Stimulated activated naive CD4-positive, alpha-beta T cell treated with Interleukin-2 at 50 U/mL for 16 hours (primary cell): Measurements from ENCODE around the gene PRR3.
"Not testable (repeated sequence)": the region's sequence is repeated elsewhere in the genome, so short reads cannot be mapped to it uniquely, and the experiment has no call there.

Source experiments
- DNase-seq: peaks from one replicate; lab custom pipeline; 2025; lab: John Stamatoyannopoulos, UW

PRR3 gene, protein sequence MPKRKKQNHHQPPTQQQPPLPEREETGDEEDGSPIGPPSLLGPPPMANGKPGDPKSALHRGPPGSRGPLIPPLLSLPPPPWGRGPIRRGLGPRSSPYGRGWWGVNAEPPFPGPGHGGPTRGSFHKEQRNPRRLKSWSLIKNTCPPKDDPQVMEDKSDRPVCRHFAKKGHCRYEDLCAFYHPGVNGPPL

DNA sequence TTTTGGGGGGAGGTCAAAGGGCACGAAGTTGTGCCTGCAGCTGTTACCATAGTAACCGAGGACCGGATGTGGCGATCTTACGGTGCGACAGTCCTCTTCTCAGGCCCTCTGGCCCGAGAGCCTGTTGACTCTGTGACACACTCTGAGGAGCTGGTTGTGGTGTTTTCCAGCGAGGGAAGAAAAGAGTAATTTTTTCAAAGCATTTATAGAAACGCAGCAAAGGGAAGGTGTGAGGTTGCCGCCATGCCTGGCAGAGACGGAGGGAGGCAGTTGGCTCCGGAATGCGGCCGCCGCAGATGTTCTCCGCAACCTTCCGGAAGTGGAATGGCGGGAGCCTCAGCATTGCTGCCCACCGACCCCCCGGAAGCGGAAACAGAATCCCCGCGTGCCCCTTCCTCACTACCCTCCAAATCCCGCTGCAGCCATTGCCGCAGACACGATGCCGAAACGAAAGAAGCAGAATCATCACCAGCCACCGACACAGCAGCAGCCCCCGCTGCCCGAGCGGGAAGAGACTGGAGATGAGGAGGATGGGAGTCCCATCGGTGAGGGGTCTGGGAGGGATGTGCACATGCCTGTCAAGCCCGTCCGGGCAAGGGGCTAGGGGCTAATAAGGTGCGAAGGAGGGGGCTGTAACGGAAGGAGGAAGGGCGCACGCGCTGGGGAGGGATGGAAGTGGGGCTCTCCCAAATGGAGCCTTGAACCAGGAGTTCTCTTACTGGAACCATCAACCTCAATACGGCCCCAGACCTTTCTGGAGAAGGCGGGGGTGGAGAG is at the start of gene PRR3:
Gene PRR3, plus strand, starts transcription at position 390 of the 777 bp plus-strand sequence. Its CDS starts 50 bp downstream, at position 440.
- peak; percentile 85 for DNase-seq

DNA sequence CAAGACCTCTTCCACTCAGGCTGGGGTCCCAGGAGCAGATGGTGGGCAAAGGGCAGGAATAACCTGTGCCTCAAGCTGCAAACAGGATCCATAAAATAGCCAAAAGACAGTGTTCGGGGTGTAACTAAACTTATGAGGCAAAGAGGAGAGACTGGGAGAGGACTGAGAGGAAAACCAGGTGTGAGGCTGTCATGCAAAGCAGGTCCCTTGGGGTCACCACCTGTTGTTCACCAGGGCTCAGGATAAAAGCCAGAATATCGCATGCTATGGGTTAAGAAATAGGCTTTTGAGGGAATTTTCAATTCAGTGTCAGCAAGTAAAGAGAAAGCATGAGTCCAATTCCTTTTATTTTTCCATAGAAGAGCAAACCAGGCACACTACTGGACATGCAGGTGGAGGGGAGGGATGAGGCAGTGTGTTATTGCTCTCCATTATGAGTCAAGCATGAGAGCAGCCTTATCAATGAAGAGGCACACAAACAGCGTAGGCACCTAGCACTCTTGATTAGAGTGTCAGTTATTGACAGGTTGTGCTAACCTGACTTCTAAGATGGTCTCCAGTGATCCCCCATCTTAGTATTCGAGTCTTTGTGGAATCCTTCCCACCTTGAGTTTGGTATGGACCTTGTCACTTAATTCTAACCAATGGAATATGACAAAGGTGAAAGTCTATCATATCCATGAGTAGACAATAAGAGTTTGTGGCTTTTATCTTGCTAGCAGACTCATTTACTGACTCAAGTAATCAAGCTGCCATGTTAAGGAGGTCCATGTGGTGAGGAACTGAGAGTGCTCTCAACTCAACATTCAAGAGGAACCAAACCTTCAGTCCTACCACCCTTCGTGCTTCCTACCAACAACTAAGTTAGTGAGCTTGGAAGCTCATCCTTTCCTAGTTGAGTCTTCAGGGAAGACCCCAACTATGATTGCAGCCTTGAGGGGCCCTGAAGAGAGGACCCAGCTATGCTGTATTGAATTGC is 49.0 kb upstream of the PRR3 start:
- no peak for DNase-seq

DNA sequence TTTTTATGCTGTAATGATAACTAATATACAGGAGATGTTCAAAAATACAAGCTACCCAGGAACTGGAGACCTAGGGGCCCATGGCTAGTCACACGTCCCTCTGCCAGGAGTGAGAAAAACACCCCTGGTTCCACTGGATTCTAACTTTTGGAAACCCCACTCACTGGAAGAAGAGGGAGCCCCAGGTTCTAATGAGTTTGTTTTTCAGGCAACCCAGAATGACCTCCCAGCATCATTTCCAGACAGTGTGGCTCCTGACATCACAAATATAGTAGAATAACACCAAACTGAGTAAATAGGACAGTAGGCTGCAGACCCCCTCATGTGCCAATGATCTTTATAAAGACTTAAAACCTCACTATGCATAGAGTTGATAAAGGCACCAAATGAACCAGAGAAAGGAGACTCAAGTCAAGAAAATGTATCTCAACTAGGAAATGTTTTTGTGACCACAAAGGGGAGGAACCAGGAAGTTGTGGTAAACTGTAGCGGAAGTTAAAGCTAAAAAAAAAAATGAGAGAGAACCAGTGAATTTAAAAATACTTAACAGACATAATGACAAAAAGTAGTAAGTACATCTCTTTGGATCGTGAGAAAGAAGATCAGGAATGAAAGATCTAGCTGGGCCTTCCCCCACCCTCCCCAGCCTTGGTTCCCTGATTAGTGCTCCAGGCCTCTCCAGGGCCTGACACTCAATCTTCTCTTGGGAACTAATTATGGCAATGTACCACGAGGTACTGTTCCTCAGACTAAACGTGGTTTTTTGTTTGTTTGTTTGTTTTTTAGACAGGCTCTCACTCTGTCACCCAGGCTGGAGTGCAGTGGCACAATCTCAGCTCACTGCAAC is 48.0 kb upstream of the PRR3 start:
- DNase-seq: no peak

DNA sequence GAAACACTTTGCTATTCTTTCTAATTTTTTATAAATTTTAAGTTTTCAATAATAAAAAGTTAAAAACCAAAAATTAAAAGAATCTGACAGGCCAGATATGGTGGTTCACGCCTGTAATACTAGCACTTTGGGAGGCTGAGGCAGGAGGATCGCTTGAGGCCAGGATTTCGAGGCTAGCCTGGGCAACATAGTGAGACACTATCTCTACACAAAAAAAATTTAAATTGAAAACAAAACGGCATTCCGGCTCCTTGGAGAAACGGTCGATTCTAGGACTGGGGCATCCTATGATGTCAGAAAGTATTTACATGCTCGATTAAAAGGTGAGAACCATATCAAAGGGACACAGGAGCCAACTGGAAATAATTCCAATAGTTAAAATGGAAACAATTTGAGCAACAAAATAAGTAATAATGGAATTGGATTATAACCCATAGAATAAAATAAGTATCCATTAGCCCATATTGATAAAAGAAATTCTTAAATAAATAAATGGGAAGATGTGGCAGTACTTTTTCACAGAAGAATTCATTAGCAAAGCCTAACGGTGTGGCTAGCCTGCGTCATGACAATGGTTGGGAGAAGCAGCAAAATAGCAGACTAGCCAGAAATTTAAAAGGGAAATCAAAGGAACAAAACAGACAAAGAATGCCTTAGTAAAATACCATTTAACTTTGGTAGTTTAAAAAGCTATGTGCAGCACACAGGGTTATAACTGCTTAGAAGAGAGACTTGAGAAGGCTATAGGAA is 46.5 kb upstream of the PRR3 start:
- no peak for DNase-seq

DNA sequence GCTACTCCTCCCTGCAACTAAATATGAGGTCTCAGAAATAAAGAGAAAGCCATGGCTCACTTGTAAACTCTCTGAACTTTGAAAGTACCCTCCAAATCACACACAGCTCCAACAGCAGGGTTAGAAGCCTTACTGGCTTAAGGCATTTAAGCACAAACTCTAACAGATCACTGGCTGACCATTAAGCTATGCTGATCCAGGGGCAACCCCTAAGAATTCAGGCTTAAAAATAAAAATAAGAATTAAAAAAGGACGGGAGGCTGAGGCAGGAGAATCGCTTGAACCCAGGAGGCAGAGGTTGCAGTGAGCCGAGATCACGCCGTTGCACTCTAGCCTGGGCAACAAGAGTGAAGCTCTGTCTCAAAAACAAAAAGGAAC is 45.9 kb upstream of the PRR3 start:
- DNase-seq: no peak

DNA sequence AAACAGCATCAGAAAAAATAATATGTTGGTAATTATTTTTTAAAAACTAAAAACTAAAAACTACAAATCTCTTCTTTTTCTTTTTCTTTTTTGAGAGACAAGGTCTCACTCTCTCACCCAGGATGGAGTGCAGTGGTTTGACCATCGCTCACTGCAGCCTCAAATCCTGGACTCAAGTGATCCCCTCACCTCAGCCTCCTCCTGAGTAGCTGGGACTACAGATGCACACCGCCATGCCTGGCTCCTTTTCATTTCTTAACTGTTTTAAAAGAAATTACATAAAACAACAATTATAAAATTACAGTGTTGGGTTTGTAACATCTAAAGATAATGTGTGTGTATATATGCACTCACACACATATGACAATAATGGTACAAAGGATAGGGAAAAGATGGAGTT is 43.6 kb upstream of the PRR3 start:
- DNase-seq: no peak

DNA sequence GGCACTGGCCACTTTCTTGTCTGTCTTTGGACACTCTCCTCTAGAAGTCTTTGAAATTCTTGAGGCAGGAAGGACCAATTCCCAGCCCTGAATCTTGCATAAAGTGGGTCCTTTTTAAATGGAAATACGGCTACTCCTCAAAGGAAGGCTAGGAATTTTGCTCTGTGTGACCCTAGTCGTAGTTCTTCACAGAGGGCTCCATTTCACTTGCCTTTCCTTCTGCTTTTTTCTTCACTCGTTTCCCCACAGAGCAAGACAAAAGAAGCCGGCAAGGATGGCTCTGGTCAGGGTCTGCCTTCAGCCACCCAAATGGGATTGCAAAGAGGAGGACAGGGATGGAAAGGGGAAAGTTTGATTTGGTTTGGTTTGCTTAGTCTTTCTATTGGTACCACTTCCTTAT is 42.0 kb upstream of the PRR3 start:
- DNase-seq: no peak

DNA sequence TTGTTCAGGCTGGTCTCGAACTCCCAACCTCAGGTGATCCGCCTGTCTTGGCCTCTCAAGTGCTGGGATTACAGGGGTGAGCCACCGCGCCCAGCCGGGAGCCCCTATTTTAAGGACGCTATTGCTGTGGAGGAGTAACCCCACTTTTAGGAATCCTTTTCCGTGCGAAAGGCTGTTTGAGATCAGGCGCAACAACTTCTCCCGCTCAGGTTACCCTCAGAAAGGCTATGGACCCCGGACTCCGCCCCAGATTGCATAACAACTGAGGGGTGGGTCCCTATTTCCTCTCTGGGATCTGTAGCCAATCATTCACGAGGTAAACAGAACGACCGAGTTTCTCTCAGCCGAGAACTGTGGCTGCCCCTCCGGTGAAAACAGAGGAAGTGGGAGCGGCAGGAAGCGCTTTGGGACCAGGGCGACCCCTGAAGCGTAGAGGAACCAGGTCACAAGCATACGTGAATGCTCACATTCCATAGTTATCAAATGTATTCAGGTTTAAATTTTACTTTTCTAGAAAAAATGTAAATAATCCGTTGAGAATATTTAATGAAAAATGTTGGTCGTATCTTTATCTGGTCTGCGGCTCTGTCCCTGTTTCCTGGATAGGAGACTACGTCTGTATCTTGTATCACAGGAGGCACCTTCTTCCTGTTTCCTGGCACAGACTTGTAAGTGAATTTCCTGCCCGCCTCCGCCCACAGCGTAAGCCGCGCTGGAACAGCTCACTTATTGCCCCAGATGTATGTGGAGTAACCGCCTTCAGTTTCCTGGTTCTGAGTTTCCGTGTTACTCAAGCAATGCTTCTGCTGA is 40.9 kb upstream of the PRR3 start:
- peak; percentile 94 for DNase-seq

DNA sequence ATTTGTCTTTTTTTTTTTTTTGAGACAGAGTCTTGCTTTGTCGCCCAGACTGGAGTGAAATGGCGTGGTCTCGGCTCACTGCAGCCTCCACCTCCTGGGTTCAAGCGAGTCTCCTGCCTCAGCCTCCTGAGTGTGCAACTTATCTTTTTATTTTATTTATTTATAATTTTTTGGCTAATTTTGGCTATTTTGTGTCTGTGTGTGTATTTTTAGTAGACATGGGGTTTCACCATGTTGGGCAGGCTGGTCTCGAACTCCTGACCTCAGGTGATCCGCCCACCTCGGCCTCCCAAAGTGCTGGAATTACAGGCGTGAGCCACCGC is 40.4 kb upstream of the PRR3 start:
- not testable (repeated sequence) for DNase-seq

DNA sequence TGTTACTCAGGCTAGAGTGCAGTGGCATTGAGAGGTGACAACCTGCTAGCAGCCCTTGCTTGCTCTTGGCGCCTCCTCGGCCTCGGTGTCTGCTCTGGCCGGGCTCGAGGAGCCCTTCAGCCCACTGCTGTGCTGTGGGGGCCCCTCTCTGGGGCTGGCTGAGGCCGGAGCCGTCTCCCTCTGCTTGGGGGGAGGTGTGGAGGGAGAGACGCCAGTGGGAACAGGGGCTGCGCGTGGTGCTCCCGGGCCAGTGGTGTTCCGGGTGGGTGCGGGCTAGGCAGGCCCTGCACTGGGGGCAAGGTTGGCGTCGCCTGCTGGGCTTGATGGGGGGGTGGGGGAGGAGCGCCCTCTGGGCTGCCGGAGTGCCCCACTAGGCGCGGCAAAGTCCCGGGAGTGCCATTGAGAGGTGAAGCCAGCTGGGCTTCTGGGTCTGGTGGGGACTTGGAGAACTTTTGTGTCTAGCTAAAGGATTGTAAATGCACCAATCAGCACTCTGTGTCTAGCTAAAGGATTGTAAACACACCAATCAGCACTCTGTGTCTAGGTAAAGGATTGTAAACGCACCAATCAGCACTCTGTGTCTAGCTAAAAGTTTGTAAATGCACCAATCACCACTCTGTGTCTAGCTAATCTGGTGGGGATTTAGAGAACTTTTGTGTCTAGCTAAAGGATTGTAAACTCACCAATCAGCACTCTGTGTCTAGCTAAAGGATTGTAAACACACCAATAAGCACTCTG is 39.2 kb upstream of the PRR3 start:
- not testable (repeated sequence) for DNase-seq

DNA sequence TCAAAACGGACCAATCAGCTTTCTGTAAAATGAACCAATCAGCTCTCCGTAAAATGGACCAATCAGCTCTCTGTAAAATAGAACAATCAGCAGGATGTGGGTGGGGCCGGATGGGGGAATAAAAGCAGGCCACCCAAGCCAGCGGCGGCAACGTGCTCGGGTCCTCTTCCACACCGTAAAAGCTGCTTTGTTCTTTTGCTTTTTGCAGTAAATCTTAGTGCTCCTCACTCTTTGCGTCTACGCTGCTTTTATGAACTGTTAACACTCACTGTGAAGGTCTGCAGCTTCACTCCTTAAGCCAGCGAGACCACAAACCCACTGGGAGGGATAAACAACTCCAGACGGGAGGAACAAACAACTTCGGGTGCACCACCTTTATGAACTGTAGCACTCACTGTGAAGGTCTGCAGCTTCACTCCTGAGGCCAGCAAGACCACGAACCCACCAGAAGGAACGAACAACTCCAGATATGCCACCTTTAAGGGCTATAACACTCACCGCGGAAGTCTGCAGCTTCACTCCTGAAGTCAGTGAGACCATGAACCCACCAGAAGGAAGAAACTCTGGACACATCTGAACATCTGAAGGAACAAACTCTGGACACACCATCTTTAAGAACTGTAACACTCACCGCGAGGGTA is 38.5 kb upstream of the PRR3 start:
- not testable (repeated sequence) for DNase-seq

DNA sequence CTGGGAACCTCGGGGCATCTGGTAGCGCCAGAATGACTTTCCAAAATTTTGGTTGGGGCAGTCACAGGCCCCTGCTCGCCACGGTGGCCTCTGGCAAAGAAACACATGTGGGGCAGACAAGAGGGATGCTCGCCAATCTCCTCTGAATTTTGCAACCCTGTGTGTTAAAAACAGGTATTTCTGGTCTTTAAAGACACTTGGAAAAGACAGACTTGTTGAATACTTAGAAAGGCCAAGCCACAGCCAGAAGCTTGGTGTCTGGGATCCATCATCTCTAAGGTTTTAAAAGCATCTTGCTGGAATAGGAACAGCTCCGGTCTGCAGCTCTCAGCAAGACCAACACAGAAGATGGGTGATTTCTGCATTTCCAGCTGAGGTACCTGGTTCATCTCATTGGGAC is 36.6 kb upstream of the PRR3 start:
- DNase-seq: no peak

DNA sequence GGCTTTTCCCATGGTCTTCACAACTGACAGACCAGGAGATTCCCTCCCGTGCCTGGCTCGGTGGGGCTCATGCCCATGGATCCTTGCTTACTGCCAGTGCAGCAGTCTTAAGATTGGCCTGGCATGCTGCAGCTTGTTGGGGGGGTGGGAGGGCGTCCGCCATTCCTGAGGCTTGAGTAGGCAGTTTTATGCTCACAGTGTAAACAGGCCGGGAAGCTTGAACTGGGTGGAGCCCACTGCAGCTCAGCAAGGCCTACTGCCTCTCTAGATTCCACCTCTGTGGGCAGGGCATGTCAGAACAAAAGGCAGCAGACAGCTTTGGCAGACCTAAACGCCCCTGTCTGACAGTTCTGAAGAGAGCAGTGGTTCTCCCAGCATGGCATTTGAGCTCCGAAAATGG is 36.0 kb upstream of the PRR3 start:
- DNase-seq: not testable (repeated sequence)

DNA sequence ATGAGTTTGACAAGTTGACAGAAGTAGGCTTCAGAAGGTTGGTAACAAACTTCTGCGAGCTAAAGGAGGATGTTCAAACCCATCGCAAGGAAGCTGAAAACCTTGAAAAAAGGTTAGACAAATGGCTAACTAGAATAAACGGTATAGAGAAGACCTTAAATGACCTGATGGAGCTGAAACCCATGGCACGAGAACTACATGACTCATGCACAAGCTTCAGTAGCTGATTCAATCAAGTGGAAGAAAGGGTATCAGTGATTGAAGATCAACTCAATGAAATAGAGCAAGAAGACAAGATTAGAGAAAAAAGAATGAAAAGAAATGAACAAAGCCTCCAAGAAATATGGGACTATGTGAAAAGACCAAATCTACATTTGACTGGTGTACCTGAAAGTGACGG is 35.1 kb upstream of the PRR3 start:
- DNase-seq: not testable (repeated sequence)

DNA sequence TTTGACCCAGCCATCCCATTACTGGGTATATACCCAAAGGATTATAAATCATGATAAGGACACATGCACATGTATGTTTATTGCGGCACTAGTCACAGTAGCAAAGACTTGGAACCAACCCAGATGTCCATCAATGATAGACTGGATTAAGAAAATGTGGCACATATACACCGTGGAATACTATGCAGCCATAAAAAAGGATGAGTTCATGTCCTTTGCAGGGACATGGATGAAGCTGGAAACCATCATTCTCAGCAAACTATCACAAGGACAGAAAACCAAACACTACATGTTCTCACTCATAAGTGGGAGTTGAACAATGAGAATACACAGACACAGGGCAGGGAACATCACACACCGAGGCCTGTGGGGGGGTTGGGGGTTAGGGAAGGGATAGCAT is 30.7 kb upstream of the PRR3 start:
- DNase-seq: not testable (repeated sequence)

DNA sequence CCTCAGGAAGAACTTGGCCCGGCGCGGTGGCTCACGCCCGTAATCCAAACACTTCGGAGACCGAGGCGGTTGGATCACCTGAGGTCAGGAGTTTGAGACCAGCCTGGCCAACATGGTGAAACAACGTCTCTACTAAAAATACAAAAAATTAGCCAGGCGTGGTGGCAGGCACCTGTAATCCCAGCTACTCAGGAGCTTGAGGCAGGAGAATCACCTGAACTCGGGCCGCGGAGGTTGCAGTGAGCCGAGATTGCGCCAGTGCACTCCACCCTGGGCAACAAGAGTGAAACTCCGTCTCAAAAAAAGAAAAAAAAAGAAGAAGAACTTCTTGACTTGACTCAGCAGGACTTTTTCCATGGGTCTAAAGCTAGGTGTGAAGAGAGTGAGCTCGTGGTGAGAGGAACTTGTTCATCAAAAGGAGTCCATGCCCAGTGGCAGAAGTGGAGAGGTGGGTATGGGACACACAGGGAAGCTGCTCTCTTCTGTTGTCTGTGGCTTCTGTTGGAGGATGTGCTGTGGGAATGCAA is 27.7 kb upstream of the PRR3 start:
- DNase-seq: peak; percentile 55

DNA sequence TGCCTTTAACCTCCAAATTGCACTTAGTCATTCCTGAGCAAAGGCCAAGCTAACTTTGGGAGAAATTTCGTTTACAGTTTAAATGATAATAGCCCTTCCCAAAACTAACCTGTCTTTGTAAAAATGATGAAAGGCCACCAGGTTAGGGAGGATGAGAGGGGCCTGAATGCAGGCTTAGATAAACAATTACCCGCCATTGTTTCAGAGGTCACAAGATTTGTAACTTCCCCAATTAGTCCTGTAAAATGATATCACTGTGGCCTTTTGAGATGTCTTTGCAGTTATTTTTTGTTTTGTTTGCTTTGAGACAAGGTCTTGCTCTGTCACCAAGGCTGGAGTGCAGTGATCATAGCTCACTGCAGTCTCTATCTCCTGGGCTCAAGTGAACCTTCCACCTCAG is 27.1 kb upstream of the PRR3 start:
- no peak for DNase-seq

DNA sequence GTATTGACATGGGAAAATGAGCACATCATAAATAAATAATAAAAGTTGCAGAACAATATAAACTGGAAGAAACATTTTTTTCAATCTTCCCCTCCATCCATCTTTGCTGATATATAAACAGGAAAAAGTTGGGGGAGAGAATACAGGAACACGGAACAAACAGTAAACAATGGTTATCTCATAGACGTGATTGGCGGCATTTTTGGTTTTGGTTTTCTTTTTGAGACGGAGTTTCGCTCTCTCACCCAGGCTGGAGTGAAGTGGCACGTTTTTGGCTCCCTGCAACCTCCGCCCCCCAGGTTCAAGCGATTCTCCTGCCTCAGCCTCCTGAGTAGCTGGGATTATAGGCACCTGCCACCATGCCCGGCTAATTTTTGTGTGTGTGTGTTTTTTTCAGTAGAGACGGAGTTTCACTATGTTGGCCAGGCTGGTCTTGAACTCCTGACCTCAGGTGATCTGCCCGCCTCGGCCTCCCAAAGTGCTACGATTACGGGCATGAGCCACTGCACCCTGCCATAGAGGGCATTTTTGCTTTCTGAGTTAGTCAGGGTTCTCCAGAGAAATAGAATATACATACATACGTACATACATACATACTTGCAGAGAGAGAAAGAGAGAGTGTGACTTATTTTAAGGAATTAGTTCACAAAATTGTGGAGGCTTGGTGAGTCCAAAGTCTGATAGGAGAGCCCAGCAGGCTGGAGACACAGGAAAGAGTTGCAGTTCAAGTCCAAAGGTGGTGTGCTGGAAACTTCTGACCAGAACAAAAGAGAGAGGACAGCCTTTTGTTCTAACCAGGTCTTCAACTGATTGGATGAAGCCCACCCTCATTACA is 23.4 kb upstream of the PRR3 start:
- DNase-seq: no peak
